HL-60 (cell line): Measurements from ENCODE around the gene CYP1B1.

Experiments
- TF ChIP-seq, protein P1 (sequence below): IDR thresholded peaks from one replicate; pipeline ENCODE4 v1.5.1; 2011; ENCODE audit warnings: low read length, control low read depth, inconsistent platforms; ENCODE audit not compliant: insufficient read depth
- TF ChIP-seq, protein P2 (sequence below): IDR thresholded peaks from 2 replicates; pipeline ENCODE4 v1.6.1; 2012; ENCODE audit warnings: low read depth; ENCODE audit not compliant: insufficient replicate concordance

DNA sequence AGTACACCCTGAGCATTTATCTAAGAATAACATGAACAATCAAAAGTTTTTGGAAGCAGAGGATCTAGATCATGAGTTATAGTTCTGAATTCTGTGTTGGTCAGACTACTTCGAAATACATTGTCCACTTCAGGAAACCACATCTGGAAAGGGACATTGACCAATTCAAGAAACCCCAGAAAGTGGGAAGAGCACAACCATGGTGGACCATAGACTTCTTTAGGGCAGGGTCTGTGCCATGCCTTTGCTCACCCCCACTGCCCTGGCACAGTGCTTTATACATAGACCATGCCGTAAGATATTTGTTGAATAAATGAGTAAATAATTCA is 44.3 kb upstream of the CYP1B1 start:
- TF ChIP-seq, protein P1, sequence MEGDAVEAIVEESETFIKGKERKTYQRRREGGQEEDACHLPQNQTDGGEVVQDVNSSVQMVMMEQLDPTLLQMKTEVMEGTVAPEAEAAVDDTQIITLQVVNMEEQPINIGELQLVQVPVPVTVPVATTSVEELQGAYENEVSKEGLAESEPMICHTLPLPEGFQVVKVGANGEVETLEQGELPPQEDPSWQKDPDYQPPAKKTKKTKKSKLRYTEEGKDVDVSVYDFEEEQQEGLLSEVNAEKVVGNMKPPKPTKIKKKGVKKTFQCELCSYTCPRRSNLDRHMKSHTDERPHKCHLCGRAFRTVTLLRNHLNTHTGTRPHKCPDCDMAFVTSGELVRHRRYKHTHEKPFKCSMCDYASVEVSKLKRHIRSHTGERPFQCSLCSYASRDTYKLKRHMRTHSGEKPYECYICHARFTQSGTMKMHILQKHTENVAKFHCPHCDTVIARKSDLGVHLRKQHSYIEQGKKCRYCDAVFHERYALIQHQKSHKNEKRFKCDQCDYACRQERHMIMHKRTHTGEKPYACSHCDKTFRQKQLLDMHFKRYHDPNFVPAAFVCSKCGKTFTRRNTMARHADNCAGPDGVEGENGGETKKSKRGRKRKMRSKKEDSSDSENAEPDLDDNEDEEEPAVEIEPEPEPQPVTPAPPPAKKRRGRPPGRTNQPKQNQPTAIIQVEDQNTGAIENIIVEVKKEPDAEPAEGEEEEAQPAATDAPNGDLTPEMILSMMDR = no peak
- TF ChIP-seq, protein P2, sequence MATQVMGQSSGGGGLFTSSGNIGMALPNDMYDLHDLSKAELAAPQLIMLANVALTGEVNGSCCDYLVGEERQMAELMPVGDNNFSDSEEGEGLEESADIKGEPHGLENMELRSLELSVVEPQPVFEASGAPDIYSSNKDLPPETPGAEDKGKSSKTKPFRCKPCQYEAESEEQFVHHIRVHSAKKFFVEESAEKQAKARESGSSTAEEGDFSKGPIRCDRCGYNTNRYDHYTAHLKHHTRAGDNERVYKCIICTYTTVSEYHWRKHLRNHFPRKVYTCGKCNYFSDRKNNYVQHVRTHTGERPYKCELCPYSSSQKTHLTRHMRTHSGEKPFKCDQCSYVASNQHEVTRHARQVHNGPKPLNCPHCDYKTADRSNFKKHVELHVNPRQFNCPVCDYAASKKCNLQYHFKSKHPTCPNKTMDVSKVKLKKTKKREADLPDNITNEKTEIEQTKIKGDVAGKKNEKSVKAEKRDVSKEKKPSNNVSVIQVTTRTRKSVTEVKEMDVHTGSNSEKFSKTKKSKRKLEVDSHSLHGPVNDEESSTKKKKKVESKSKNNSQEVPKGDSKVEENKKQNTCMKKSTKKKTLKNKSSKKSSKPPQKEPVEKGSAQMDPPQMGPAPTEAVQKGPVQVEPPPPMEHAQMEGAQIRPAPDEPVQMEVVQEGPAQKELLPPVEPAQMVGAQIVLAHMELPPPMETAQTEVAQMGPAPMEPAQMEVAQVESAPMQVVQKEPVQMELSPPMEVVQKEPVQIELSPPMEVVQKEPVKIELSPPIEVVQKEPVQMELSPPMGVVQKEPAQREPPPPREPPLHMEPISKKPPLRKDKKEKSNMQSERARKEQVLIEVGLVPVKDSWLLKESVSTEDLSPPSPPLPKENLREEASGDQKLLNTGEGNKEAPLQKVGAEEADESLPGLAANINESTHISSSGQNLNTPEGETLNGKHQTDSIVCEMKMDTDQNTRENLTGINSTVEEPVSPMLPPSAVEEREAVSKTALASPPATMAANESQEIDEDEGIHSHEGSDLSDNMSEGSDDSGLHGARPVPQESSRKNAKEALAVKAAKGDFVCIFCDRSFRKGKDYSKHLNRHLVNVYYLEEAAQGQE = no peak
